NB4 (cell line): ENCODE results near the gene OVCA2.

ENCODE experiments used
- TF ChIP-seq, protein P1 (sequence below): IDR thresholded peaks from 2 replicates; pipeline ENCODE4 v1.6.1; 2011; ENCODE audit warnings: low read depth, low read length
- TF ChIP-seq, protein P2 (sequence below): IDR thresholded peaks from one replicate; pipeline ENCODE4 v1.5.1; 2012; ENCODE audit warnings: low read depth, low read length

DNA sequence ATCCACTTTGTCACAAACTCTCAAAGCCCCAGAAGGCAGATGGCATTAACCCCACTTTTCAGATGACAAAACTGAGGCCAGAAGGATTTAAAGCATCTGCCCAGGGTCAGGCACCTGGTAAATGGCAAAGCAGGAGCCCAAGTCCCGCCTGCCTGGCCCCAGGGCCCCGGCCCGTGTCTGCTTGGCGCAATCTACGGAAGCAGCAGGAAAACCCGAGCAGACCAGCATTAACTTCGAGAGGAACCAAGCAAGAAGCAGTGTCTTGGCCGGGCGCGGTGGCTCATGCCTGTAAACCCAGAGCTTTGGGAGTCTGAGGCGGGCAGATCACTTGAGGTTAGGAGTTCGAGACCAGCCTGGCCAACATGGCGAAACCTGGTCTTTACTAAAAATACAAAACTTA is 38.3 kb upstream of the OVCA2 start:
- TF ChIP-seq, protein P1, sequence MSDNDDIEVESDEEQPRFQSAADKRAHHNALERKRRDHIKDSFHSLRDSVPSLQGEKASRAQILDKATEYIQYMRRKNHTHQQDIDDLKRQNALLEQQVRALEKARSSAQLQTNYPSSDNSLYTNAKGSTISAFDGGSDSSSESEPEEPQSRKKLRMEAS: no peak
- TF ChIP-seq, protein P2, sequence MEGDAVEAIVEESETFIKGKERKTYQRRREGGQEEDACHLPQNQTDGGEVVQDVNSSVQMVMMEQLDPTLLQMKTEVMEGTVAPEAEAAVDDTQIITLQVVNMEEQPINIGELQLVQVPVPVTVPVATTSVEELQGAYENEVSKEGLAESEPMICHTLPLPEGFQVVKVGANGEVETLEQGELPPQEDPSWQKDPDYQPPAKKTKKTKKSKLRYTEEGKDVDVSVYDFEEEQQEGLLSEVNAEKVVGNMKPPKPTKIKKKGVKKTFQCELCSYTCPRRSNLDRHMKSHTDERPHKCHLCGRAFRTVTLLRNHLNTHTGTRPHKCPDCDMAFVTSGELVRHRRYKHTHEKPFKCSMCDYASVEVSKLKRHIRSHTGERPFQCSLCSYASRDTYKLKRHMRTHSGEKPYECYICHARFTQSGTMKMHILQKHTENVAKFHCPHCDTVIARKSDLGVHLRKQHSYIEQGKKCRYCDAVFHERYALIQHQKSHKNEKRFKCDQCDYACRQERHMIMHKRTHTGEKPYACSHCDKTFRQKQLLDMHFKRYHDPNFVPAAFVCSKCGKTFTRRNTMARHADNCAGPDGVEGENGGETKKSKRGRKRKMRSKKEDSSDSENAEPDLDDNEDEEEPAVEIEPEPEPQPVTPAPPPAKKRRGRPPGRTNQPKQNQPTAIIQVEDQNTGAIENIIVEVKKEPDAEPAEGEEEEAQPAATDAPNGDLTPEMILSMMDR: no peak
